ENCODE data around the gene ABCA12. TPM values are rescaled to one million over a fixed set of nuclear protein-coding genes. Genes with fewer than 3 reads are reported as not detected.

ABCA12 gene
- total RNA-seq, 1 donor from 2014 or later = not detected

DNA sequence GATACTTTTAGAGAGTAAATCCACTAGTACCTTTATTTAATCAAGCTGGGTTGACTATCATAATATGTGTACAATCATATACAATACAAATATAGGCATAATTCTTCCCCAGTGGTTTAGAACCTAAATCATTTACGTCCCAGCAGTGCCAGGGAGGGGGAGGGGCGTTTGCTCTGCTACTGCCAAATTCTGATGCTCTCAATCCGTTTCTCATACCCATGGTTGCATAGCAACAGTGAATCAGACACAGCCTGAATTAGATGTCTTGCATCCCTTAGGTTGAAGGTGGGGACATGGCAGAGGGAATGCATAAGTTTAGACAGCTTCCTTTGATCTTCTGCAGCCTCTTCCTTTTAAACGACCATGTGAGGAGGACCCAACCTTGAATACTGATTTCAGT lies 135.4 kb downstream of the ABCA12 start:
- ATAC-seq (no peak), DNase-seq (ENCODE audit: low spot score) (no peak)
- intact Hi-C loops (cut with DNase I) = no loop called here

DNA sequence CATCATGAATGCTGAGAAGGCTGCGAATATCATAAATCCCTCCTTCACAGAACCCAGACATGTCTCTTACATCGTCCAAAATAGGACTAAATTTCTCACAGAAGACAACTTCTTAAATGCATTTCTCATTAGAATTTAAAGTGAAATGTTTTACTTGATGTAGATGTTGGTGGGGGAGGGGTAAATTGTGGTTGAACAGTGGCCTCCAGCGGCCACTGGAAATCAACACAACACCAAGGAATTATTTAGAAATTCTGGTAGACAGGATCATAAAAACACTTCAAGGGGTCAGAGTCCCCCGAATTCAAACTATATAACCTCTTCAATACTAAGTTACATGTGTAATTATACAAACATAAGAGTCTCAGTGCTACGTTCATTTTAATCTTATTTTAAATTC lies 135.9 kb downstream of the ABCA12 start:
- intact Hi-C loops (cut with DNase I) = no loop called here
- ATAC-seq (no peak), DNase-seq (ENCODE audit: low spot score) (no peak)

DNA sequence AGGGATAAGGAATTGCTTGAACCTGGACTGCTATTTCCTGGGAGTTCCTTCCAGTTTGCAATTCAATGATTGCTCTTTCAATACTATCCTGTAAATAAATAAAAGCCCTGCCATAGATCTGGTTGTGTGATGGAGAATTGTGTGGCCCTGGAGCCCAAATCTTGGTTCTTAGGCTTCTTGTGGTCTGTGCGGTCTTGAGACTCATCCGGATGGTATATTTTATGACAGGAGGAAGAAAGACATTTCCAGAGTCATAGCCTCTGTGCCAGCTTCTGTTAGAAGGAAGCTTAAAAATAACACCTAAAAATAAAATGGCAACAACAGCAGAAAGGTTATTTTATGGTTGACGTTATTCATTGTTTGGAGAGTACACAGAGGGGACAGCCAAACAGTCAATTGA lies 137.7 kb downstream of the ABCA12 start:
- no peak for ATAC-seq
- DNase-seq (ENCODE audit: low spot score) = no peak
- intact Hi-C loops (cut with DNase I) = no loop called here

- DNase-seq (ENCODE audit: low spot score) (no peak), ATAC-seq (no peak)
- intact Hi-C loops (cut with DNase I) = no loop called here
These were observed 142.3 kb downstream of the ABCA12 start for GRCh38 chr2:214995926-214996670.

DNA sequence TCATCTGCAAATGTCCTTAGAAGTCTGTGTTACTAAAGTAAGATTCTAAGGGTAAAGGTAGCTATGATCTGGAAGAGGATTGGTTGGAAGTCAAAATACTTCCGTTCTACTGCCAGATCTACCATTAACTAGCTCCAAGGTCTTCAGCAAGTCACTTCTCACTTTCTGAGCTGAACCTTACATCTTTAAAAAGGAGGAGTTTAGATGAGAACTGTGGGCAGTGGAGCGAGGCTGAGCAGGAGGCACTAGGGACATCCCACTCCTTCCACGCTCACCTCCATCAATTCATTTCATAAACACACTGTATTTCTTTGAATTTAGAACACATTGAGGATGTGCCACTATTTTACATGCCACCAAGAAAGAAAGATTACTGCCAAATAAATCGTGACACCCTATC lies 143.0 kb downstream of the ABCA12 start:
- intact Hi-C loops (cut with DNase I) = no loop called here
- ATAC-seq = no peak
- DNase-seq (ENCODE audit: low spot score) = no peak

DNA sequence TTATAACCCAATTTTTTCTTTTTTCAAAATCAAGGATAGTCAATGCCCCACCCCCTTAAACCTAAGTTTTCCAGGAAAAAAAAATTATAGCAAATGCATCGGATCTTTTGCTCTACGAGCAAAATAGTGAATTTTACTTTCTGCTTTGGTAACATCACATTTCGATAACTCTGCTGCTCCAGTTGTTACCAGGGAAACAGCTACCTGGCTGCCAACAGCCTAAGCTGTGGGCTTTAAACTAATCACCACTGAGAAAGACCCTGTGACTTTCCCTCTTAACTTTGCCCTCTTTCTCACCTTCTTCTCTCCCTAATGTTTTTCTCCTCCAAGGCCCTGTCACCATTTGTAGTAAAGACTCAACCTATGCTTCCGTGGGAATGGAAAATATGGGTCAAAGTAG lies 145.5 kb downstream of the ABCA12 start:
- intact Hi-C loops (cut with DNase I) = no loop called here
- DNase-seq (ENCODE audit: low spot score) (no peak), ATAC-seq (no peak)

DNA sequence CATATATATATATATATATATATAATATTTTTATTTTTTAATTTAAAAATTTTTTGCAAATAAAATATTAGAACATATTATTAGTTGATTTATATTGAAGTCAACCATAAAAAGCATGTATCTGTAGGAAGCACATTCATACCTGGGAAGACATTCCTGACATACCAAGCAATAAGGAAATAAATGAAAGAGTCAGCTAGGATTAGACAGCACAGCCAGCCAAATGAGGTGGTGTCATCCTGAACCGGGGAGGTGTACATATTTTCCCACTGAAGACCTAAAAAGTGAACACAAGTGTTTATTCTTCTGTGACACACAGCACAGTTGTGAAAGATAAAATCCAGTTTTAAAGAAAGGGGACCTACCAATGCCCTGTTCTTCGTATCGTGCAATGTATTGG lies 149.2 kb downstream of the ABCA12 start:
- intact Hi-C loops (cut with DNase I) = no loop called here
- DNase-seq (ENCODE audit: low spot score) (no peak), ATAC-seq (no peak)

GRCh38 chr2:214987261-214987660 lies 151.2 kb downstream of the ABCA12 start:
- ATAC-seq = no peak
- no peak for DNase-seq (ENCODE audit: low spot score)

DNA sequence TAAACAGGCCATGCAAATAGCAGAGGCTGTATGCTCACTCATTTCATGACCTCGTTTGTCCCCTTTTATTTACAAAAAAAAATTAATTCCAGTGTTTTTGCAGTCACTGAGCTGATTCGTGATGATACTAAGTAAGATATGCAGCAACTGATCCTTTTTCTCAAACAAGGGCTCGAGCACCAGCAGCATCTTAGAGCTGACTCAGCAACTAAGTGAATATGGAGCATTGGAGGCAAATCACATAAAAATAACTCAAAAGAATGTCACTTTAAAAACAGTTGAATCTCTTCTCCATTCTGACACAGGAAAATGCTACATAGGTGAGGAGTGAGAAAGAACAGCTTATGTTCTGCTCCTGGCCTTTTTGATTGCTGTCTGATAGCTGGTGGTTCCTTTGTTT lies 152.8 kb downstream of the ABCA12 start:
- no peak for ATAC-seq
- DNase-seq (ENCODE audit: low spot score) = no peak

More at GRCh38 chr2:214987261-214987660, 151.2 kb downstream of the ABCA12 start:
- intact Hi-C loops (cut with DNase I) = no loop called here

GRCh38 chr2:214966420-214966819 lies 172.0 kb downstream of the ABCA12 start:
- ATAC-seq (no peak), DNase-seq (ENCODE audit: low spot score) (no peak)
- intact Hi-C loops (cut with DNase I) = loop anchor here (5.0 kb wide), 1 partner anchor 736 kb away; no protein-coding TSS in a partner anchor

More for the DNA sequence above, 152.8 kb downstream of the ABCA12 start:
- intact Hi-C loops (cut with DNase I) = no loop called here

GRCh38 chr2:214960677-214961076 lies 177.7 kb downstream of the ABCA12 start:
- DNase-seq (ENCODE audit: low spot score) (no peak), ATAC-seq (no peak)
- intact Hi-C loops (cut with DNase I) = no loop called here

DNA sequence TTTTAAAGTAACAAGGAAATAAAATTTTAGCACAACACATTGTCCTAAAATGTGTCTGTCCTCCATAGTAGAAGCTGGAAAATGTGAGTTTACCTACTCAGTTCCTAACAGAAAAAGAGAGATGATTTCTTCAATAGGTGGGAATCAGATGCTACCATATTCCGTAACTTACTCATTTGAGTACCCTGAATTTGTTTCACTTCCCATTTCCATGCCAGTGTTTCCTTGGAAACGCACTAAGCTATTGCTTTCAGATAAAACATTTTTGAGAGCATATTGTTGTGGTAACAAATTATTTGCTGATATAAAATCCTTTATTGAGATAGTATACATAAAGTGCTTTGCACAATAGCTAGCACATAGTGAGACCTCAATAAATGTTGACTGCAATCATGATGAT lies 191.5 kb downstream of the ABCA12 start:
- no peak for ATAC-seq
- intact Hi-C loops (cut with DNase I) = no loop called here

DNA sequence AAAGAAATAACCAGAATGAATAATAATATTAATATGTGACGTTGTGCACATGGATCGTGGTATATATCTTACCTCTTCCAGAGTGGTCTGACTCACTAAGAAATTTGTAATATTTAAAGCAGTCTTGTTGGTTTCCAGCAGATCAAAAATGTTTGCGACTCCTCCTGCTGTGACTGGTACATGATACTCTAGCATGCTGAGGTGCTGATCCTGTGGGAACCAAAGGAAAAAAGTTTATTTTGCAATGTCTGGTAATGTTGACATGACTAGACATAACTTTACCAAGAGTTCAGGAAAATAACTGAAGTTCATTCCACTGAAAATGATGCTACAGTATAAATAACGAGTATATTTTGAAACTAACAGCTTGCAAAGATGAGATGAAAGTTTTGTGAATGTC lies 204.4 kb downstream of the ABCA12 start:
- intact Hi-C loops (cut with DNase I) = no loop called here
- no peak for ATAC-seq

More for the DNA sequence above, 191.5 kb downstream of the ABCA12 start:
- DNase-seq (ENCODE audit: low spot score) = no peak

GRCh38 chr2:214904634-214905033 lies 233.8 kb downstream of the ABCA12 start:
- DNase-seq (ENCODE audit: low spot score) (no peak), ATAC-seq (no peak)
- intact Hi-C loops (cut with DNase I) = no loop called here

More for the DNA sequence above, 204.4 kb downstream of the ABCA12 start:
- DNase-seq (ENCODE audit: low spot score) = no peak

GRCh38 chr2:214904176-214904575 lies 234.2 kb downstream of the ABCA12 start:
- intact Hi-C loops (cut with DNase I) = no loop called here
- ATAC-seq (no peak), DNase-seq (ENCODE audit: low spot score) (no peak)

DNA sequence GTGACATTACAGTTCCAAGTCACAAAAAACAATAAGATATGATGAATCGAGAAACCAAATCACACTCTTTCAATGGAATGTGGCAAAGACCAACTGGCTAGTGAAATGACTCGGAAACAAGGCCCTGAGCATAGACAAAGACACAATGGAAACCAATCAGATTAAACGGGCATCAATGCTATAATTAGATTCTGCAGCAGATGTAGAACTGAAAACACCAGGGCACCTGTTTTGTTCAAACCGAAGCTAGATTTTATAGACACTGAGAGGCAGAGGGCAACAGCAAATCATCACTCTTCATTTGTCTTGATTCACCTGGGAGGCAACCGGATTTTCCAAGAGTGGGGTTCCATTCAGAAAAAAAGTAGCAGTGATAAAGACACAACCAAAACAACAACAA lies 236.1 kb downstream of the ABCA12 start:
- intact Hi-C loops (cut with DNase I) = no loop called here
- DNase-seq (ENCODE audit: low spot score) = no peak

GRCh38 chr2:214899751-214900150 lies 238.7 kb downstream of the ABCA12 start:
- DNase-seq (ENCODE audit: low spot score) = no peak
- no peak for ATAC-seq
- intact Hi-C loops (cut with DNase I) = no loop called here

More for the DNA sequence above, 236.1 kb downstream of the ABCA12 start:
- ATAC-seq = no peak

DNA sequence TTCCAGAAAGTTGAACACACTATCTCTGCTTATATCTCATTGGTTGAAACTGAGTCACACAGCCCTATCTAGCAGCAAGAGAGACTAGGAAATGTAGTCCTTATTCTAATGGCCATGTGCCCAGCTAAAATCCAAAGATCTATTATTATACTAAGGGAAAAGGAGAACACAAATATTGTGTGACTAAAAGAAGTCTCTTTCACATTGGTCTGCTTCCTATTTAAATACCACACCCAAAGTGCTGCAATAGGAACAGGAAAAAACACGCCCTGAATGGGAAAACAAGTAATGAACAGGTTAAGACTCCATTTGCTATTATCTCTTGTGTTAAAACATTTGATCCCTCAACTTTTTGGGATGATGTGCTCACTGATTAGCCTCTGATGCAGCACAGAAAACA lies 242.2 kb downstream of the ABCA12 start:
- DNase-seq (ENCODE audit: low spot score) = no peak
- ATAC-seq = no peak
- intact Hi-C loops (cut with DNase I) = no loop called here

GRCh38 chr2:214895469-214895868 lies 243.0 kb downstream of the ABCA12 start:
- intact Hi-C loops (cut with DNase I) = no loop called here
- ATAC-seq = no peak

GRCh38 chr2:214889301-214889700 lies 249.1 kb downstream of the ABCA12 start:
- intact Hi-C loops (cut with DNase I) = no loop called here
- ATAC-seq = no peak

More at GRCh38 chr2:214895469-214895868, 243.0 kb downstream of the ABCA12 start:
- DNase-seq (ENCODE audit: low spot score) = no peak

DNA sequence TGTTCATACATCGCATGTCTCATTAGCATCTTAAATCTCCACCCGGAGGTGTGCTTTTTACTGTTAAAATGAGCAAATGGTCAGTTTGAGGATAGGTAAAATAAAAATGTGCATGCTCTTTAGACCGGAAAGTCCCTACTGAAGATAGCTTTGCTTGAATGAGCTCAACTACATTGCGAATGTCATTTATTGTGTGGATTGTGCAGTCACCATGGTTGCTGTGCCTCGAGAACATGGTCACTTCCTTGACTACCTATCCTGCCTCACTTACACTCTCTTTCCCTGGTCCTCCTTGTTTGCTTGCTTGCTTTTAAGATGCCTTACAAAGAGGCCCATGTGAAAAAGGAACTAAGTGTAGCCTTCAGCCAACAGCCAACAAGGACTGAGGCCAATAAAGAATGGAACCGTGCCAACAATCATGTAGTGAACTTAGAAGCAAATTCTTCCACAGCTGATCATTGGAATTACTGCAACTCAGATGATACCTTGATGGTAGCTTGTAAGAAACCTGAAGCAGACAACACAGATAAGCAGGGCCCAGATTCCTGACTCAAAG lies 256.7 kb downstream of the ABCA12 start:
- intact Hi-C loops (cut with DNase I) = no loop called here
- DNase-seq (ENCODE audit: low spot score) = no peak
- ATAC-seq = no peak

More at GRCh38 chr2:214889301-214889700, 249.1 kb downstream of the ABCA12 start:
- no peak for DNase-seq (ENCODE audit: low spot score)

Data from sciatic nerve (tissue), 2 donors.